ENCODE measurements around the gene TVP23B. TPM values are rescaled to one million over a fixed set of nuclear protein-coding genes. Genes with fewer than 3 reads are reported as not detected.
"Not testable (repeated sequence)": the region's sequence is repeated elsewhere in the genome, so short reads cannot be mapped to it uniquely, and the experiment has no call there.

The TVP23B gene
- total and polyA plus RNA-seq, 7 experiments from 2014 or later: 13.2 to 50.4 (median 31.2) TPM

- H3K27ac ChIP-seq (ENCODE audit: low read depth, low read length); H3K9me3 Mint-ChIP-seq; H3K27me3 ChIP-seq (ENCODE audit: control insufficient read depth in 2 of 2, insufficient read depth in 2 of 2, low read length in 2 of 2); H3K36me3 ChIP-seq (ENCODE audit: control insufficient read depth in 2 of 3, insufficient read depth in 3 of 3, low read length in 3 of 3); H3K36me3 Mint-ChIP-seq; H3K4me1 ChIP-seq (ENCODE audit: control insufficient read depth in 2 of 2, insufficient read depth in 2 of 2, low read length in 2 of 2); POLR2A ChIA-PET; H3K9me3 ChIP-seq (ENCODE audit: control insufficient read depth in 2 of 3, low read length in 3 of 3); H3K4me3 Mint-ChIP-seq; H3K27me3 Mint-ChIP-seq; H3K4me3 ChIP-seq (ENCODE audit: low read length): not testable (repeated sequence)
- CTCF ChIA-PET: interaction anchor here (0.7 kb wide), 1 partner anchor 143 kb away, joined by 3 read pairs; no protein-coding TSS in a partner anchor
- intact Hi-C loops (cut with micrococcal nuclease): loop anchor here in 1 of 2 donors (10.0 kb wide), 1 partner anchor 188 kb away; the partner anchor contains the start of gene FAM83G
- ATAC-seq: peak; percentile 82
- peak in 8 of 9 donors; percentile 24 to 75 (median 59) for DNase-seq
- peaks cover 4 to 14% (median 9%) of the 10 kb centered on the region in 7 donors for H3K4me1 Mint-ChIP-seq
- peak overlapping the region in 1 of 9 donors; percentile 33 for H3K27ac Mint-ChIP-seq
Observed at GRCh38 chr17:18816489-18817371, 35.7 kb downstream of the TVP23B start.

- intact Hi-C loops (cut with micrococcal nuclease); H3K27ac ChIP-seq (ENCODE audit: low read depth, low read length); H3K36me3 ChIP-seq (ENCODE audit: control insufficient read depth in 2 of 3, insufficient read depth in 3 of 3, low read length in 3 of 3); H3K27ac Mint-ChIP-seq; H3K9me3 Mint-ChIP-seq; H3K36me3 Mint-ChIP-seq; H3K4me3 ChIP-seq (ENCODE audit: low read length); DNase-seq; H3K4me3 Mint-ChIP-seq; ATAC-seq; H3K27me3 ChIP-seq (ENCODE audit: control insufficient read depth in 2 of 2, insufficient read depth in 2 of 2, low read length in 2 of 2); H3K4me1 ChIP-seq (ENCODE audit: control insufficient read depth in 2 of 2, insufficient read depth in 2 of 2, low read length in 2 of 2); H3K9me3 ChIP-seq (ENCODE audit: control insufficient read depth in 2 of 3, low read length in 3 of 3); POLR2A ChIA-PET: not testable (repeated sequence)
- Mint-ChIP-seq H3K4me1 (peaks cover 4 to 16% (median 9%) of the 10 kb centered on the region in 7 donors), H3K27me3 (peaks cover 0 to 15% (median 4%) of the 10 kb centered on the region in 5 donors)
- CTCF ChIA-PET: interaction anchor here (0.7 kb wide), 1 partner anchor 1817 kb away, joined by 3 read pairs; no protein-coding TSS in a partner anchor
Observed at GRCh38 chr17:18821430-18821829, 40.4 kb downstream of the TVP23B start.

- CTCF ChIA-PET; intact Hi-C loops (cut with micrococcal nuclease); ATAC-seq: not testable (repeated sequence)
Observed at GRCh38 chr17:18827613-18828012, 46.6 kb downstream of the TVP23B start.

GRCh38 chr17:18848501-18848900, 67.5 kb downstream of the TVP23B start:
- H3K4me1 Mint-ChIP-seq: peaks cover 0 to 4% (median 0%) of the 10 kb centered on the region in 7 donors
- no peaks in the 10 kb centered on the region for H3K9me3 Mint-ChIP-seq
- ChIA-PET CTCF (interaction anchor here (0.6 kb wide), 1 partner anchor 13 kb away, joined by 4 read pairs; no protein-coding TSS in a partner anchor), POLR2A (no interaction called here)
- intact Hi-C loops (cut with micrococcal nuclease): no loop called here
- peaks cover 0 to 3% (median 0%) of the 10 kb centered on the region in 5 donors for H3K27me3 Mint-ChIP-seq
- no peaks in the 10 kb centered on the region for H3K27me3 ChIP-seq (ENCODE audit: control insufficient read depth in 2 of 2, insufficient read depth in 2 of 2, low read length in 2 of 2)
- no peak overlapping the region for H3K27ac ChIP-seq (ENCODE audit: low read depth, low read length)
- H3K9me3 ChIP-seq (ENCODE audit: control insufficient read depth in 2 of 3, low read length in 3 of 3): no peaks in the 10 kb centered on the region
- H3K4me3 ChIP-seq (ENCODE audit: low read length): no peak overlapping the region
- no peak for ATAC-seq
- no peaks in the 10 kb centered on the region for H3K36me3 Mint-ChIP-seq
- no peaks in the 10 kb centered on the region for H3K36me3 ChIP-seq (ENCODE audit: control insufficient read depth in 2 of 3, insufficient read depth in 3 of 3, low read length in 3 of 3)
- H3K27ac Mint-ChIP-seq: no peak overlapping the region
- no peak overlapping the region for H3K4me3 Mint-ChIP-seq
- no peaks in the 10 kb centered on the region for H3K4me1 ChIP-seq (ENCODE audit: control insufficient read depth in 2 of 2, insufficient read depth in 2 of 2, low read length in 2 of 2)
- no peak for DNase-seq

More at GRCh38 chr17:18827613-18828012, 46.6 kb downstream of the TVP23B start:
- H3K4me1 Mint-ChIP-seq; H3K4me3 Mint-ChIP-seq; H3K27ac Mint-ChIP-seq; H3K27me3 ChIP-seq (ENCODE audit: control insufficient read depth in 2 of 2, insufficient read depth in 2 of 2, low read length in 2 of 2); H3K36me3 Mint-ChIP-seq; H3K9me3 Mint-ChIP-seq; DNase-seq; H3K27ac ChIP-seq (ENCODE audit: low read depth, low read length); H3K4me1 ChIP-seq (ENCODE audit: control insufficient read depth in 2 of 2, insufficient read depth in 2 of 2, low read length in 2 of 2); POLR2A ChIA-PET; H3K36me3 ChIP-seq (ENCODE audit: control insufficient read depth in 2 of 3, insufficient read depth in 3 of 3, low read length in 3 of 3); H3K4me3 ChIP-seq (ENCODE audit: low read length); H3K9me3 ChIP-seq (ENCODE audit: control insufficient read depth in 2 of 3, low read length in 3 of 3): not testable (repeated sequence)
- peaks cover 0 to 12% (median 0%) of the 10 kb centered on the region in 5 donors for H3K27me3 Mint-ChIP-seq

- Histone ChIP-seq H3K27ac (ENCODE audit: low read depth, low read length) (no peak overlapping the region), H3K27me3 (ENCODE audit: control insufficient read depth in 2 of 2, insufficient read depth in 2 of 2, low read length in 2 of 2) (no peaks in the 10 kb centered on the region), H3K4me3 (ENCODE audit: low read length) (no peak overlapping the region), H3K36me3 (ENCODE audit: control insufficient read depth in 2 of 3, insufficient read depth in 3 of 3, low read length in 3 of 3) (no peaks in the 10 kb centered on the region), H3K9me3 (ENCODE audit: control insufficient read depth in 2 of 3, low read length in 3 of 3) (no peaks in the 10 kb centered on the region), H3K4me1 (ENCODE audit: control insufficient read depth in 2 of 2, insufficient read depth in 2 of 2, low read length in 2 of 2) (peaks cover 3 to 4% of the 10 kb centered on the region in 2 donors)
- DNase-seq: no peak
- ChIA-PET POLR2A (no interaction called here), CTCF (no interaction called here)
- Mint-ChIP-seq H3K36me3 (no peaks in the 10 kb centered on the region), H3K9me3 (no peaks in the 10 kb centered on the region), H3K27ac (no peak overlapping the region), H3K4me3 (no peak overlapping the region), H3K27me3 (no peaks in the 10 kb centered on the region), H3K4me1 (peaks cover 8 to 11% (median 10%) of the 10 kb centered on the region in 7 donors)
- ATAC-seq: no peak
- intact Hi-C loops (cut with micrococcal nuclease): loop anchor here (10.0 kb wide), 6 partner anchors 154 to 1256 kb away; partner anchors contain the start of genes ALDH3A2 (in 1 of the 2), ALKBH5 (in 1 of the 2), FAM83G (in 1 of the 2) and MAPK7 (in 1 of the 2)
Observed at GRCh38 chr17:18850679-18851078, 69.7 kb downstream of the TVP23B start.

GRCh38 chr17:18851201-18851600, 70.2 kb downstream of the TVP23B start:
- Mint-ChIP-seq H3K4me3 (no peak overlapping the region), H3K27me3 (no peaks in the 10 kb centered on the region), H3K27ac (no peak overlapping the region), H3K9me3 (no peaks in the 10 kb centered on the region), H3K4me1 (peaks cover 12 to 16% (median 15%) of the 10 kb centered on the region in 7 donors), H3K36me3 (no peaks in the 10 kb centered on the region)
- POLR2A ChIA-PET: no interaction called here
- ATAC-seq: no peak
- Histone ChIP-seq H3K4me1 (ENCODE audit: control insufficient read depth in 2 of 2, insufficient read depth in 2 of 2, low read length in 2 of 2) (peaks cover 4% of the 10 kb centered on the region in 2 donors), H3K9me3 (ENCODE audit: control insufficient read depth in 2 of 3, low read length in 3 of 3) (no peaks in the 10 kb centered on the region), H3K27me3 (ENCODE audit: control insufficient read depth in 2 of 2, insufficient read depth in 2 of 2, low read length in 2 of 2) (no peaks in the 10 kb centered on the region), H3K4me3 (ENCODE audit: low read length) (no peak overlapping the region), H3K36me3 (ENCODE audit: control insufficient read depth in 2 of 3, insufficient read depth in 3 of 3, low read length in 3 of 3) (no peaks in the 10 kb centered on the region), H3K27ac (ENCODE audit: low read depth, low read length) (no peak overlapping the region)
- CTCF ChIA-PET: no interaction called here
- DNase-seq: no peak
- intact Hi-C loops (cut with micrococcal nuclease): loop anchor here (10.0 kb wide), 6 partner anchors 154 to 1256 kb away; partner anchors contain the start of genes ALDH3A2 (in 1 of the 2), ALKBH5 (in 1 of the 2), FAM83G (in 1 of the 2) and MAPK7 (in 1 of the 2)
